Measurements from ENCODE around the gene TMEM131L. TPM values are rescaled to one million over a fixed set of nuclear protein-coding genes. Genes with fewer than 3 reads are reported as not detected.

Gene TMEM131L
- total and polyA plus RNA-seq, 12 donors, result 2.5 to 11.7 (median 4.8) TPM

GRCh38 chr4:153510252-153511001 is 44.3 kb downstream of the TMEM131L start:
- H3K9me3 ChIP-seq (replicated peaks in 1 of 3), result no peaks in the 10 kb centered on the region
- no peaks in the 10 kb centered on the region for H3K36me3 ChIP-seq (replicated peaks in 1 of 2)
- TF ChIP-seq POLR2A (IDR thresholded peaks at IDR 0.05), result no peak
- TF ChIP-seq, protein P1, sequence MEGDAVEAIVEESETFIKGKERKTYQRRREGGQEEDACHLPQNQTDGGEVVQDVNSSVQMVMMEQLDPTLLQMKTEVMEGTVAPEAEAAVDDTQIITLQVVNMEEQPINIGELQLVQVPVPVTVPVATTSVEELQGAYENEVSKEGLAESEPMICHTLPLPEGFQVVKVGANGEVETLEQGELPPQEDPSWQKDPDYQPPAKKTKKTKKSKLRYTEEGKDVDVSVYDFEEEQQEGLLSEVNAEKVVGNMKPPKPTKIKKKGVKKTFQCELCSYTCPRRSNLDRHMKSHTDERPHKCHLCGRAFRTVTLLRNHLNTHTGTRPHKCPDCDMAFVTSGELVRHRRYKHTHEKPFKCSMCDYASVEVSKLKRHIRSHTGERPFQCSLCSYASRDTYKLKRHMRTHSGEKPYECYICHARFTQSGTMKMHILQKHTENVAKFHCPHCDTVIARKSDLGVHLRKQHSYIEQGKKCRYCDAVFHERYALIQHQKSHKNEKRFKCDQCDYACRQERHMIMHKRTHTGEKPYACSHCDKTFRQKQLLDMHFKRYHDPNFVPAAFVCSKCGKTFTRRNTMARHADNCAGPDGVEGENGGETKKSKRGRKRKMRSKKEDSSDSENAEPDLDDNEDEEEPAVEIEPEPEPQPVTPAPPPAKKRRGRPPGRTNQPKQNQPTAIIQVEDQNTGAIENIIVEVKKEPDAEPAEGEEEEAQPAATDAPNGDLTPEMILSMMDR (IDR thresholded peaks at IDR 0.05), result no peak
- no peaks in the 10 kb centered on the region for H3K27me3 ChIP-seq
- 93 to 96% (median 95%) methylated on average over 7 of the region's 7 CpGs for WGBS, 4 donors
- peaks cover 4 to 5% of the 10 kb centered on the region in 2 donors for H3K4me1 ChIP-seq (replicated peaks in 1 of 2)
- no peak overlapping the region for H3K4me3 ChIP-seq
- DNase-seq, result no peak
- intact Hi-C loops (cut with DNase I), result no loop called here
- no peak overlapping the region for H3K27ac ChIP-seq

DNA sequence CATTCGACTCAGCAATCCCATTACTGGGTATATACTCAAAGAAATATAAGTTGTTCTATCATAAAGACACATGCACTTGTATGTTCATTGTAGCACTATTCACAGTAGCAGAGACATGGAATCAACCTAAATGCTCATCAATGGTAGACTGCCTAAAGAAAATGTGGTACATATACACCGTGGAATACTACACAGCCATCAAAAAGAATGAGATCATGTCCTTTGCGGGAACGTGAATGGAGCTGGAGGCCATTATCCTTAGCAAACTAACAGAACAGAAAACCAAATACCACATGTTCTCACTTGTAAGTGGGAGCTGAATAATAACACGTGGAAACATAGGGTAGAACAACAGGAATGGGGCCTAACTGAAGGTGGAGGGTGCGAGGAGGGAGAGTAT is 44.9 kb downstream of the TMEM131L start:
- H3K36me3 ChIP-seq (replicated peaks in 1 of 2), result no peaks in the 10 kb centered on the region
- no peak for DNase-seq
- TF ChIP-seq POLR2A (IDR thresholded peaks at IDR 0.05), result no peak
- TF ChIP-seq, protein P1 (IDR thresholded peaks at IDR 0.05), result no peak
- intact Hi-C loops (cut with DNase I), result no loop called here
- no peak overlapping the region for H3K4me3 ChIP-seq
- no peak overlapping the region for H3K27ac ChIP-seq
- 84 to 97% (median 94%) methylated on average over 6 of the region's 6 CpGs for WGBS, 4 donors
- H3K4me1 ChIP-seq (replicated peaks in 1 of 2), result peaks cover 4 to 5% of the 10 kb centered on the region in 2 donors
- no peaks in the 10 kb centered on the region for H3K9me3 ChIP-seq (replicated peaks in 1 of 3)
- H3K27me3 ChIP-seq, result no peaks in the 10 kb centered on the region

GRCh38 chr4:153512162-153512852 is 46.1 kb downstream of the TMEM131L start:
- no peak for DNase-seq
- intact Hi-C loops (cut with DNase I), result no loop called here
- no peak overlapping the region for H3K27ac ChIP-seq
- H3K9me3 ChIP-seq (replicated peaks in 1 of 3), result no peaks in the 10 kb centered on the region
- no peaks in the 10 kb centered on the region for H3K36me3 ChIP-seq (replicated peaks in 1 of 2)
- TF ChIP-seq, protein P1 (IDR thresholded peaks at IDR 0.05), result no peak
- no peak for TF ChIP-seq POLR2A (IDR thresholded peaks at IDR 0.05)
- H3K4me3 ChIP-seq, result no peak overlapping the region
- no peaks in the 10 kb centered on the region for H3K27me3 ChIP-seq
- H3K4me1 ChIP-seq (replicated peaks in 1 of 2), result peaks cover 4 to 5% of the 10 kb centered on the region in 2 donors
- WGBS, 4 donors, result 64 to 83% (median 75%) methylated on average over 7 of the region's 7 CpGs

- Histone ChIP-seq H3K27me3 (no peaks in the 10 kb centered on the region), H3K4me1 (replicated peaks in 1 of 2) (peaks cover 4 to 5% of the 10 kb centered on the region in 2 donors), H3K4me3 (no peak overlapping the region), H3K9me3 (replicated peaks in 1 of 3) (no peaks in the 10 kb centered on the region), H3K27ac (no peak overlapping the region), H3K36me3 (replicated peaks in 1 of 2) (no peaks in the 10 kb centered on the region)
- intact Hi-C loops (cut with DNase I), result no loop called here
- WGBS, 4 donors, result 41 to 77% (median 71%) methylated on average over 3 of the region's 3 CpGs
- TF ChIP-seq, protein P1 (IDR thresholded peaks at IDR 0.05), result no peak
- TF ChIP-seq POLR2A (IDR thresholded peaks at IDR 0.05), result no peak
- no peak for DNase-seq
Measured at GRCh38 chr4:153512952-153513500, 46.9 kb downstream of the TMEM131L start.

Measured in adrenal gland (tissue), 12 donors.